Stimulated activated CD8-positive, alpha-beta memory T cell treated with anti-CD3 and anti-CD28 coated beads, Interleukin-2, amount 100 ng/mL, for 48 hours (primary cell): Measurements from ENCODE around the gene RBL1.
"Not testable (repeated sequence)": the region's sequence is repeated elsewhere in the genome, so short reads cannot be mapped to it uniquely, and the experiment has no call there.

Experiments
- DNase-seq, 2 donors: peaks; one replicate each; pipeline ENCODE4 v3.0.0-alpha.2; 2020; ENCODE audit warnings: low read depth in 2 of 2

The RBL1 gene

GRCh38 chr20:37095599-37096414 lies at the start of gene RBL1:
Gene RBL1 (minus strand): TSS chr20:37095997. CDS start chr20:37095928, 69 bp downstream.
- DNase-seq: peak; percentile 82 to 85

GRCh38 chr20:37144856-37145404 lies 49.1 kb upstream of the RBL1 start:
- DNase-seq: no peak

- no peak for DNase-seq
Observed at GRCh38 chr20:37142708-37143107, 46.9 kb upstream of the RBL1 start.

GRCh38 chr20:37137547-37137946 lies 41.8 kb upstream of the RBL1 start:
- DNase-seq: no peak

DNA sequence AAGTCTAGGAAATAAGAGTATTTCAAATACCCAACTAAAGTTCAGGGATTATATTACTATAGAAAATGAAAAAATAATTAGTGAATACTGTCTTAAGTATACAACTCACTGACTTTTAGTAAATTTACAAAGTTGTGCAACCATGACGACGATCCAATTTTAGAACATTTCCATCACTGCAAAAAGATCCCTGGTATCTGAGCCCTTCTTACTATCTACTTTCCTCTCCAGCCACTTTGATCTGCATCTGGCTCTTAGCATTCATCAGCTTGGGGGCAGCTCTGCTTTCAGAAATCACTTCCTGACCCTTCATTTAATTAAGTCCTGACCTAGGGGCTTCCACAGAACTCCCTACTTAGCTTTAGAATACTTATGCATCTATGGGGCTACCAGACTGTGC lies 38.2 kb upstream of the RBL1 start:
- no peak for DNase-seq

DNA sequence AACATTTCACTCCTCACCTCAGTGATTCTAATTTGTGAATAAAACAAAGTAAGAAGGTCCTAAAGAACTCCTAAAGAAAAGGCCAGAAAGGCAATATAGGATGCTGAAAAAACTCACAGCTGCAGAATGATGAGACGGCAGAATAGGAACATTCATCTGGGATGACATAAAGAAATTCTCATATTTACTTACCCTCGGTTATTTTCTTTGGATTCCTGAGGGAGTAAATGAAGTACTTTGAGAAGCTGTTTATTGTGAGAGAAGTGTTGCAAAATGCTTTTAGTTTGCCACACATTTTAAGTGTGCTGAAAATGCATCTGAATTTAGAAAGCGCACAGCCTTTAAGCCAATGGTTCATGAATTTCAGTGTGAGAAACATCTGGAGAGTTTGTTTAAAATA lies 35.7 kb upstream of the RBL1 start:
- no peak for DNase-seq

DNA sequence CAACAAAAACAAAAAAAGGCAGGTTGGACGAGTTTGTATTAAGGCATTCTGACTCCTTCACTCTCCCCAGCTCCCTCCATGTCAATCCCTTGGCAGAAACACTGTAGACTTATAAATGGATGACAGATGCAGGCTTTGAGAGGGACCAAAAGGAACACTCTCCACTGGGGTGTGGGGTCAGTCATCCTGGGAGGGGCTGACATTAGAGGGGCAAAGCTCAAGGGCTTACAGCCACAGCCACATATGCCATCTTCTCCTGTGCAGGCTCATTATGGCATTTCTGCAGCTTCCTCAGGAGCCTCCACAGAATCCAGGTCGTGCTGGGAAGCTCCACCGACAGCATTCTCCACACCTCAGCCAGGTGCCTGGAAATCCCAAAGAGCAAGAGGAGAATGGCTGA lies 33.0 kb upstream of the RBL1 start:
- DNase-seq: no peak

DNA sequence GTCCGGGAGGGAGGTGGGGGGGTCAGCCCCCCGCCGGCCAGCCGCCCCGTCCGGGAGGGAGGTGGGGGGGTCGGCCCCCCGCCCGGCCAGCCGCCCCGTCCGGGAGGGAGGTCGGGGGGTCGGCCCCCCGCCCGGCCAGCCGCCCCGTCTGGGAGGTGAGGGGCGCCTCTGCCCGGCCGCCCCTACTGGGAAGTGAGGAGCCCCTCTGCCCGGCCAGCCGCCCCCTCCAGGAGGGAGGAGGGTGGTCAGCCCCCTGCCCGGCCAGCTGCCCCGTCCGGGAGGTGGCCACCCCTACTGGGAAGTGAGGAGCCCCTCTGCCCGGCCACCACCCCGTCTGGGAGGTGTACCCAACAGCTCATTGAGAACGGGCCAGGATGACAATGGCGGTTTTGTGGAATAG lies 30.5 kb upstream of the RBL1 start:
- DNase-seq: not testable (repeated sequence)

DNA sequence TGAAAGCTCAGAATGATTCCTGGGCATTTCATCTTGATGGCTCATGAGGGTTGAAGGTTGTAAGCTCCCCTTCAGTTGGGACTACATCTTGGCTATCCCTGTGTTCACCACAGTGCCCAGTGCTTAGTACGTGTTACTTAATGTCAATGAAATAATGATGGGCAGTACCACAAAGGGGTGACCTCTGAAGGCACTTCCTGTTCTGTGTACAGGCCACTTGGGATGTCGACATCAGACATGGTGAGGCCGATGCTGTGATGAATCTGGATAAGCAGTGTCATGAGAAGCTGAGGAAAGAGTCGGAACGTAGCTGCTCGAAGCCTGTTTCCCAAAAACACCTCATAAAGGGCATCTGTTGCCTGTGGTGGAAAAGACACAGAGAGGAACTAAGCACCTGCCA lies 27.6 kb upstream of the RBL1 start:
- DNase-seq: no peak

- no peak for DNase-seq
Observed at GRCh38 chr20:37120497-37120896, 24.7 kb upstream of the RBL1 start.

DNA sequence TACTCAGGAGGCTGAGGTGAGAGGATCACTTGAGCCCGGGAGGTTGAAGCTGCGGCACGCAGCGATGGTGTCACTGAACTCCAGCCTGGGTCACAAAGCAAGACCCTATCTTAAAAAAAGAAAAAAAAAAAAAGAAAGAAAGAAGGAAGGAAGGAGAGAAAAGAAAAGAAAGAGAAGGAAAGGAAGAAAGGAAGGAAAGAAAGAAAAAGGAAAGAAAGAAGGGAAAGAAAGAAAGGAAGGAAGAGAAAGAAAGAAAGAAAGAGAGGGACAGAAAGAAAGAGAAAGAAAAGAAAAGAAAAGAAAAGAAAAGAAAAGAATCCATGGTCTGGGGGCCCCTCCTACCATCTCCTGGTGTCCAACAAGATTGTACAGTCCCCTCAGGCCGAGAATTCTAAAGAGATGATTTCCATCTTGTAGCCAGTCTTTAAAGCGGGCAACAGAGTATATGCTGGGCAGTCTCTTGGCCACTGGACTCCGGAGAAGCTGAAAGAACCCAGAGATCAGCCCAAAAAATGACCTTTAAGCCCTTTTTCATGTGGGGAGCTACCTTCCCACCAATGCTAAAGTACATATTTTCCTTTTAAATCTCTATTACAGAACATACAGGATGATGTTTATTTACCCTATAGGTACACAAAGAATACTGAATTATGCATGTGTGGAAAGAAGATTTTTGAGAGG lies 23.7 kb upstream of the RBL1 start:
- no peak for DNase-seq

GRCh38 chr20:37114012-37114411 lies 18.2 kb upstream of the RBL1 start:
- no peak for DNase-seq

GRCh38 chr20:37111926-37112455 lies 16.2 kb upstream of the RBL1 start:
- DNase-seq: no peak

- no peak for DNase-seq
Observed at GRCh38 chr20:37108676-37109075, 12.9 kb upstream of the RBL1 start.

DNA sequence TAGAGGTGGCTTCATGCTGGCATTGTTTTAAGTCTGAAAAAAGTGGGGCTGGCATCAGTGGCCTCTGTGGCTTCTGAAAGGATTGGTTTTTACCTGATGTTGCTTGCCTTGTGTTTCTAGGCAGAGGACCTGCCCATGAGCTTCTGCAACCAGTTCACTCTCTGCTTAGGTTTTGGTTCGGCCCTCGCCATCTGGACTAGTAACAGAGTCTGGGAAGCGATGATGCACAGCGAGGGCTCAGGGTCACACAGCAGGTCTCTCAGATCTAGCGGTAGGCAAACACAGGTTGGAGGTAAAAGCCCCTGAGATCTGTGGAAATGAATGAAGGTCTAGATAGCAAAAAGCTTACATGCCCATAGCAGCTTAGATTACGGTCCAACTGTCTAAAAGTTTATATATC lies 6.8 kb upstream of the RBL1 start:
- no peak for DNase-seq

DNA sequence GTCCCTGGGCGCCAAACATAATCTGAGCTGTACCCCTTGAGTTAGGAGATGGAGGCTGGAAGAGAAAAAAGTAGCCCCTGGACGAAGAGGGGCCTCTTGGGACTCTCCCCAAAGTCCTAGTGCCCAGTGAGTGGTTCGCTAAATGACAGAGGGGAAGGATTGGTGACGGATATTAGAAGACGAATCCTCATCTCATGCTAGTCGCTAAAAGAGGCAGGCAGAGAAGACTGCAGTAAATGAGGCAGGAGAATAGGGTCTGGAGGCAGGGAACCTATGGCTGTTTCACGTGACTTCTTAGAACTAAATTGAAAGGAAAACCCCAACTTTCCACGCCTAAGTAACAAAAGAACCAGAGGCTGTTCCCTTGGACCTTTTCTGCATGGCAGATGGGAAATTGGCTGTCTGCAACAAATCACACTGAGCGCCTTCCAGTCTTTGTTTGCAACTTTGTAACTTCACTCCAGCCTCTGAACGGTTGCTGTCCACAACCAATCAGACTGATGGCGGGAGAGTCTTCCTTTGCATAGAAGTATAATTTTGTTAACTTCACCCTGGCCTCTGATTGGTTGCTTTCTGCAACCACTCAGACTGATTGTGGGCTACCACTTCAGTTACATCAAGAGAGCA lies 731 bp upstream of the RBL1 start:
- no peak for DNase-seq

DNA sequence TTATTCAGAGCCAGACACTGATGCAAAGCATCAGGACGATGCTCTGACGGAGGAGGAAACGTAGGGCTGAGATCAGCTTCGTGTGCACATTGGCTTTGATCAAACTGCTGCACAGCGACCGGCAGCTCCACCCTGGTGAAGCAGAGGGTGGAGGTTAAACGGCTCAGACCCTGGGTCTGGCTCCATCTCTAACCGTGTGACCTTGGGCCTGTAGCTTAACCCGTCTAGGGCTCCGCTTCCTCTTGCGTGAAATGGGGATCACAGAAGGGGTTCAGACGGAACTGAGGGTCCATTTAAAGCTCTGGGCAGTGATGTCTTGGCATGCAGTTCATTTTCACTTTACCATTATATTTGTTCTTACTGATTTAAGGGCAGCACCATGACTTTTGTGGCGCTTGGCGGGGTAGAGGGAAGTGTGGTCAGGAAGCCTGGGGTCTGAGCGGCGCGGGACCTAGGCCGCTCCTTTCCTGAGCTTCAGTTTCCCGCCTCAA lies 644 bp downstream of the RBL1 start:
- peak in 1 of 2 donors; percentile 9 for DNase-seq

- no peak for DNase-seq
Observed at GRCh38 chr20:37090407-37090806, 5.4 kb downstream of the RBL1 start.

DNA sequence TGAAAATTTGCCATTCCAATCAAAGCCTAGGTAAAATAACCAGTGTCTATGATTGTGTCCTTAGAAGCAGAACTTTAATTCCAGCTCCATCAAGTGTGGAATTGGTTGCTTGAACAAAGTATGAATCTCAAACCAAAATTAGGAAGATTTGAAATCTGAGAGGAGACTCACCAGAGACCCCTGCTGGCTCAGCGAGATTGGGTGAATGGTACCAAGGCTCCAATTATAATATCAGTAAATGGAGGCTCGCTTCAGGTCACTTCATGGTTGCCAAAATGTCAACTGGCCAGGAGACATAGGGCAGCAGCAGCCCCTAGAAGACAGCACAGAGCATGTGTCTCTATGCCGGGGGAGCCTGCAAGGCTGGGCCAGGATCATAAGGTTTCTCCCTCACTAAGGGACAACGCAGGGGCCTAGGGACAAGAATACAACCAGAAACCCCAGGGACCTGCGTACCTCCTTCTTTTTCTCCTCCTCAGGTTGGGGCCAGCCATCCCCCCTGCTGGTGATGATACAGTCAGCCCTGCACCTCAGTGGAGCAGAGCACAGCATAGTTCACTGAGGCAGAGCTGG lies 14.0 kb downstream of the RBL1 start:
- DNase-seq: no peak

DNA sequence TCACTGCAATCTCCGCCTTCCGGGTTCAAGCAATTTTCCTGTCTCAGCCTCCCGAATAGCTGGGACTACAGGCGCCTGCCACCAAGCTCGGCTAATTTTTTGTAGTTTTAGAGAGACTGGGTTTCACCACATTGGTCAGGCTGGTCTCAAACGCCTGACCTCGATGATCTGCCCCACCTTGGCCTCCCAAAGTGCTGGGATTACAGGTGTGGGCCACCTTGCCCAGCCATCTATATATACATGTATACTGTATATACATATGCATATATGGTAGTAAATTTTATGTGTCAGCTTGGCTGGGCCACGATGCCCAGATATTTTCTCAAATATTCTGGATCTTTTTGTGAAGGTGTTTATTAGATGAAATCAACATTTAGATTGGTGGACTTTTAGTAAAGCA lies 18.8 kb downstream of the RBL1 start:
- DNase-seq: no peak

DNA sequence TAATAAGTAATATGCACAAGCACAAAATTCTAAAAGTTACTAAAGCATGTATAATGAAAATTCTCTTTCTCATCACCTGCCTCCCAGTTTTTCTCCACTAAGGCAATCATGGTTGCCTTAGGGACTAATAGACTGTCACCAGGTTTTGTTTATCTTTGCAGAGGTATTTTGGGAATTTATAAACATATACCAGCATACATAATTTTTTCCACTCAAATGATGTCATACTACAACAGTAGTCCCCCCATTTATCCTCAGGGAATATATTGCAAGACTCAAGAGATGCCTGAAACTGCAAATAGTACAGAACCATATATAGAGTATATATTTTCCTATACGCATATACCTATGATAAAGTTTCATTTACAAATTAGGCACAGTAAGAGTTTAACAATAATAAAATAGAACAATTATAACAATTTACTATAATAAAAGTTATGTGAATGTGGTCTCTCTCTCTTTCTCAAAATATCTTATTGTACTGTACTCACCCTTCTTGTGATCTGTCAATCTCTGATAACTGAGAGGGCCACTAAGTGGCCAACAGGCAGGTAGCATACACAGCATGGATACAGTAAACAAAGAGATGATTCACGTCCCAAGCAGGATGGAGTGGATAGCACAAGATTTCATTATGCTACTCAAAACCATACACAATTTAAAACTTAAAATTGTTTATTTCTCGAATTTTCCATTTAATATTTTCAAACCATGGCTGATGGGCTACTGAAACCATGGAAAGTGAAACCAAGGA lies 19.7 kb downstream of the RBL1 start:
- no peak for DNase-seq
